Thyroid gland (tissue), 4 donors: ENCODE measurements around the gene CHRNG. TPM values are rescaled to one million over a fixed set of nuclear protein-coding genes. Genes with fewer than 3 reads are reported as not detected.
A peak's percentile ranks its signal among the peaks of the same experiment; 100 is the strongest.

ENCODE experiments used
- DNase-seq, 2 donors: peaks; one replicate each; pipeline ENCODE4 v3.0.0-alpha.2; 2019
- H3K27ac ChIP-seq, 3 donors: fragments of 200-600 bp; sonication (generic); 1 replicate in 2 of 3; 2 replicates in 1 of 3; pipeline ENCODE4 v1.5.1; 2016 to 2019; ENCODE audit warnings: mild to moderate bottlenecking in 1 of 3, moderate library complexity in 1 of 3
- H3K27me3 ChIP-seq: fragments of 200-600 bp; sonication (generic); one replicate; pipeline ENCODE4 v1.5.1; 2019
- H3K36me3 ChIP-seq, 2 donors: fragments of 200-600 bp; sonication (generic); one replicate each; pipeline ENCODE4 v1.5.1; 2016 to 2019
- H3K4me1 ChIP-seq, 2 donors: fragments of 200-600 bp; sonication (generic); one replicate each; pipeline ENCODE4 v1.5.1; 2017 to 2019
- H3K4me3 ChIP-seq, 3 donors: fragments of 200-600 bp; sonication (generic); replicated peaks in 1 of 3; 1 replicate in 2 of 3; 2 replicates in 1 of 3; pipeline ENCODE4 v1.5.1; 2016; ENCODE audit warnings: mild to moderate bottlenecking in 1 of 3
- H3K9me3 ChIP-seq: fragments of 200-600 bp; sonication (generic); one replicate; pipeline ENCODE4 v1.5.1; 2017
- POLR2A ChIP-seq, 2 donors: fragments of 450-650 bp; IDR thresholded peaks; one replicate each; pipeline ENCODE4 v1.6.1; 2017; ENCODE audit warnings: antibody characterized with exemption in 2 of 2, mild to moderate bottlenecking in 2 of 2, moderate library complexity in 1 of 2
- WGBS, 2 donors: methylation state at CpG; one replicate each; pipeline ENCODE4 v1.1.5; 2017; 5-methylcytosine and 5-hydroxymethylcytosine counted together
- intact Hi-C: fragments of 100-400 bp; cut with DNase I; formaldehyde crosslinking; loops from one replicate; pipeline ENCODE4 v1.15.1; 2023
- total RNA-seq, 4 donors: library from RNA; depleted of rRNA; stranded (reverse); fragments of >200 nt; gene quantifications; one replicate each; pipeline ENCODE4 v1.2.3, GENCODE V29; 2016
- TF ChIP-seq, protein P1 (sequence below), 6 experiments: fragments of 200-600 bp in 3 of 6; fragments of 450-650 bp in 3 of 6; sonication (generic) in 3 of 6; IDR thresholded peaks; one replicate each; pipeline ENCODE4 v1.5.1; 2016 to 2019; ENCODE audit warnings: antibody characterized with exemption in 6 of 6, mild to moderate bottlenecking in 2 of 6, inconsistent platforms in 1 of 6, moderate library complexity in 1 of 6

The CHRNG gene
- total RNA-seq, 4 donors from 2014 or later = not detected

DNA sequence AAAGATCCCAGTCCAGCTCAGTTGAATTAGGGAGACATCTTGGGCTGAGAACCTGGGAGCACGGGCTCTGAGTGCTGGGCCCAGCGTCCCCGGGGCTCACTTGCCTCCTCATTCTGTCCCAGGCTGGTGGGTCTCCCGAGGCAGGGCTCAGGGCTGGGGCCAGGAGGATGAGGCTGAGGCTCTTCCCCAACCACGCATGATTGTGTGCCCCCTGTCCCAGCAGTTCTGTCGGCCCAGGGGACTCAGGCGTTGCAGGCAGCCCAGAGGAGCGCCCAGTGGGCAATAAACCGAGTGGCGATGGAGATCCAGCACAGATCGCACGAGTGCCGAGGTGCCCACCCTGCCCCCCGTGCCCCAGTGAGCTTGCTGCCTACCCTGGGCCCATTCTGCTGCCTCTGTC, 18.4 kb upstream of the CHRNG start:
- H3K4me1 ChIP-seq = peaks cover 6 to 25% of the 10 kb centered on the region in 2 donors
- intact Hi-C loops = loop anchor here (5.0 to 10.0 kb wide), 2 partner anchors 74 to 596 kb away; partner anchors contain the start of gene NPPC
- no peaks in the 10 kb centered on the region for H3K9me3 ChIP-seq
- no peak overlapping the region for H3K4me3 ChIP-seq
- H3K36me3 ChIP-seq = no peaks in the 10 kb centered on the region
- DNase-seq = no peak
- no peak overlapping the region for H3K27ac ChIP-seq
- H3K27me3 ChIP-seq = peaks cover 23% of the 10 kb centered on the region
- 86 to 97% methylated on average over 8 to 10 of the region's 14 CpGs for WGBS, 2 donors
- TF ChIP-seq, protein P1, sequence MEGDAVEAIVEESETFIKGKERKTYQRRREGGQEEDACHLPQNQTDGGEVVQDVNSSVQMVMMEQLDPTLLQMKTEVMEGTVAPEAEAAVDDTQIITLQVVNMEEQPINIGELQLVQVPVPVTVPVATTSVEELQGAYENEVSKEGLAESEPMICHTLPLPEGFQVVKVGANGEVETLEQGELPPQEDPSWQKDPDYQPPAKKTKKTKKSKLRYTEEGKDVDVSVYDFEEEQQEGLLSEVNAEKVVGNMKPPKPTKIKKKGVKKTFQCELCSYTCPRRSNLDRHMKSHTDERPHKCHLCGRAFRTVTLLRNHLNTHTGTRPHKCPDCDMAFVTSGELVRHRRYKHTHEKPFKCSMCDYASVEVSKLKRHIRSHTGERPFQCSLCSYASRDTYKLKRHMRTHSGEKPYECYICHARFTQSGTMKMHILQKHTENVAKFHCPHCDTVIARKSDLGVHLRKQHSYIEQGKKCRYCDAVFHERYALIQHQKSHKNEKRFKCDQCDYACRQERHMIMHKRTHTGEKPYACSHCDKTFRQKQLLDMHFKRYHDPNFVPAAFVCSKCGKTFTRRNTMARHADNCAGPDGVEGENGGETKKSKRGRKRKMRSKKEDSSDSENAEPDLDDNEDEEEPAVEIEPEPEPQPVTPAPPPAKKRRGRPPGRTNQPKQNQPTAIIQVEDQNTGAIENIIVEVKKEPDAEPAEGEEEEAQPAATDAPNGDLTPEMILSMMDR (IDR thresholded peaks at IDR 0.05) = no peak
- TF ChIP-seq POLR2A (IDR thresholded peaks at IDR 0.05) = no peak

DNA sequence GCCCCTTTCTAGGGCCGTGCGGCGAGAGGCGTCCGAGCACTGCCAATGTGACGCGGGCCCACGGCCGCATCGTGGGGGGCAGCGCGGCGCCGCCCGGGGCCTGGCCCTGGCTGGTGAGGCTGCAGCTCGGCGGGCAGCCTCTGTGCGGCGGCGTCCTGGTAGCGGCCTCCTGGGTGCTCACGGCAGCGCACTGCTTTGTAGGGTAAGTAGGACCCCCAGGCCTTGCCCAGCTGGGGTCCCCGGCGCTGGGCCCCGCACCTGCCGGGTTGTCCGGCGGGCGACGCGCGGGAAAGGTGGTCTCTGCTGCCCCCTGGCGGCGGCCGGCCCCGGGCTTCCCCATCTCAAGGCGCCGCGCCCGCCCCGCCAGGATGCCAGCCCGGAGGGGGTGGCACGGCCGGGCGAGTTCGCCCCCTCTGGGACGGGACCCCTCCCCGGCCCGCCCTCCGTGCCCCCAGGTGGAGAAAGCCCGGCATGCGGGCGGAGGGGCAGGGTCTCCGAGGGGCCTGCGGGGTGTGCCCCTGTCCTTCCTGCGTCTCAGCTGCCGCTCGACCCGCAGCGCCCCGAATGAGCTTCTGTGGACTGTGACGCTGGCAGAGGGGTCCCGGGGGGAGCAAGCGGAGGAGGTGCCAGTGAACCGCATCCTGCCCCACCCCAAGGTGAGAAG, 17.4 kb upstream of the CHRNG start:
- WGBS, 2 donors = 0% methylated on average over 5 of the region's 66 CpGs; no CpG with 5 or more reads in 1 of the 2 donors
- Histone ChIP-seq H3K27me3 (peaks cover 23% of the 10 kb centered on the region), H3K36me3 (no peaks in the 10 kb centered on the region), H3K4me1 (peaks cover 6 to 25% of the 10 kb centered on the region in 2 donors), H3K27ac (no peak overlapping the region), H3K9me3 (no peaks in the 10 kb centered on the region), H3K4me3 (no peak overlapping the region)
- no peak for TF ChIP-seq POLR2A (IDR thresholded peaks at IDR 0.05)
- TF ChIP-seq, protein P1 (IDR thresholded peaks at IDR 0.05) = peak in 5 of 6 experiments; percentile 69 to 94 (median 88)
- intact Hi-C loops = loop anchor here (5.0 to 10.0 kb wide), 2 partner anchors 75 to 597 kb away; partner anchors contain the start of gene NPPC
- DNase-seq = peak; percentile 43 to 47

DNA sequence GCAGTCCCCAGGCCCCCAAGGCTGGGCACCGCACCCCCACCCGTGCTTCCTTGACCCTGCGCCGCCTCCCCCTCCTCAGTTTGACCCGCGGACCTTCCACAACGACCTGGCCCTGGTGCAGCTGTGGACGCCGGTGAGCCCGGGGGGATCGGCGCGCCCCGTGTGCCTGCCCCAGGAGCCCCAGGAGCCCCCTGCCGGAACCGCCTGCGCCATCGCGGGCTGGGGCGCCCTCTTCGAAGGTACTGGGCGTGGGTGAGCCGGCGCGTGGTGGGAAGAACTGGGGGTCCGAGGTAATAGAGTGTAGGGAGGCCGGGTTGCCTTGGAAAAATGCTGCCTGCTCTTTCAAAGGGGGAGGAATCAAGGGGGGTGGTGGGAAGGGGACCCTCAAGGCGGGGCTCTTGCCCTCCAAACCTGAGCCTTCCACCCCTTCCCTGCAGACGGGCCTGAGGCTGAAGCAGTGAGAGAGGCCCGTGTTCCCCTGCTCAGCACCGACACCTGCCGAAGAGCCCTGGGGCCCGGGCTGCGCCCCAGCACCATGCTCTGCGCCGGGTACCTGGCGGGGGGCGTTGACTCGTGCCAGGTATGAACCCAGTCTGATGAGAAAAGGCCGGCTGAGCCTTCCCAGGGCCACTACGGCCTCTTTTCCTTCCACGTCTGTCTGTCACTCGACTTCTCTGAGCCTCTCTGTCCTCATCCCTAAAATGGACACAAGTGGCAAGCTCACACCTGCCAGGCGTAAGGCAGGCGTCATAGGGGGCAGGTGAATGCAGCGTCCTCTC, 16.7 kb upstream of the CHRNG start:
- intact Hi-C loops = loop anchor here (5.0 to 10.0 kb wide), 2 partner anchors 76 to 598 kb away; partner anchors contain the start of gene NPPC
- 20 to 21% methylated on average over 16 to 23 of the region's 46 CpGs for WGBS, 2 donors
- Histone ChIP-seq H3K4me1 (peaks cover 6 to 25% of the 10 kb centered on the region in 2 donors), H3K27ac (no peak overlapping the region), H3K36me3 (no peaks in the 10 kb centered on the region), H3K9me3 (no peaks in the 10 kb centered on the region), H3K27me3 (peaks cover 23% of the 10 kb centered on the region), H3K4me3 (no peak overlapping the region)
- DNase-seq = no peak
- TF ChIP-seq POLR2A (IDR thresholded peaks at IDR 0.05) = no peak
- TF ChIP-seq, protein P1 (IDR thresholded peaks at IDR 0.05) = no peak

DNA sequence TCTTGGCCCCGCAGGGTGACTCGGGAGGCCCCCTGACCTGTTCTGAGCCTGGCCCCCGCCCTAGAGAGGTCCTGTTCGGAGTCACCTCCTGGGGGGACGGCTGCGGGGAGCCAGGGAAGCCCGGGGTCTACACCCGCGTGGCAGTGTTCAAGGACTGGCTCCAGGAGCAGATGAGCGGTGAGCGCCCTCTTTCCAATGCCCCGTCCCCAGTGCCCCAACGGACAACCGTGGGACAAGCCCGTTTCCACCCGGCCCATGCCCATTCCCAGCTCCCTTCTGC, 16.1 kb upstream of the CHRNG start:
- 15 to 21% methylated on average over 4 to 11 of the region's 16 CpGs for WGBS, 2 donors
- TF ChIP-seq POLR2A (IDR thresholded peaks at IDR 0.05) = no peak
- TF ChIP-seq, protein P1 (IDR thresholded peaks at IDR 0.05) = no peak
- peaks cover 6 to 25% of the 10 kb centered on the region in 2 donors for H3K4me1 ChIP-seq
- no peak overlapping the region for H3K27ac ChIP-seq
- no peaks in the 10 kb centered on the region for H3K9me3 ChIP-seq
- intact Hi-C loops = loop anchor here (5.0 to 10.0 kb wide), 2 partner anchors 76 to 599 kb away; partner anchors contain the start of gene NPPC
- H3K36me3 ChIP-seq = no peaks in the 10 kb centered on the region
- H3K27me3 ChIP-seq = peaks cover 23% of the 10 kb centered on the region
- DNase-seq = no peak
- no peak overlapping the region for H3K4me3 ChIP-seq
